ENCODE measurements around the gene NDUFV1. TPM values are rescaled to one million over a fixed set of nuclear protein-coding genes. Genes with fewer than 3 reads are reported as not detected.
"Not testable (repeated sequence)": the region's sequence is repeated elsewhere in the genome, so short reads cannot be mapped to it uniquely, and the experiment has no call there.

The NDUFV1 gene
- total RNA-seq, 2 experiments from 2014 or later: 250 to 258 TPM

GRCh38 chr11:67588136-67588503 is 18.6 kb upstream of the NDUFV1 start:
- H3K27me3 Mint-ChIP-seq (ENCODE audit: low read depth): no peaks in the 10 kb centered on the region
- ATAC-seq (no peak), DNase-seq (no peak)
- peaks cover 28% of the 10 kb centered on the region for H3K4me1 Mint-ChIP-seq (ENCODE audit: low read depth)
- H3K9me3 Mint-ChIP-seq (ENCODE audit: insufficient read depth): no peaks in the 10 kb centered on the region
- peaks cover 37% of the 10 kb centered on the region for H3K36me3 Mint-ChIP-seq (ENCODE audit: low read depth)
- no peak overlapping the region for H3K4me3 Mint-ChIP-seq
- no peak overlapping the region for H3K27ac Mint-ChIP-seq
- POLR2A ChIA-PET: no interaction called here
- CTCF ChIA-PET: no interaction called here

- H3K27me3 Mint-ChIP-seq (ENCODE audit: low read depth); POLR2A ChIA-PET; DNase-seq; H3K9me3 Mint-ChIP-seq (ENCODE audit: insufficient read depth); H3K4me3 Mint-ChIP-seq; ATAC-seq; H3K27ac Mint-ChIP-seq: not testable (repeated sequence)
- Mint-ChIP-seq H3K4me1 (ENCODE audit: low read depth) (peaks cover 26% of the 10 kb centered on the region), H3K36me3 (ENCODE audit: low read depth) (peaks cover 37% of the 10 kb centered on the region)
- CTCF ChIA-PET: interaction anchor here (1.6 kb wide), 1 partner anchor 41 kb away, joined by 4 read pairs; the partner anchor contains the start of gene NUDT8
Measured at GRCh38 chr11:67588899-67589415, 17.8 kb upstream of the NDUFV1 start.

GRCh38 chr11:67592880-67593564 is 13.7 kb upstream of the NDUFV1 start:
- H3K4me3 Mint-ChIP-seq: no peak overlapping the region
- no peaks in the 10 kb centered on the region for H3K4me1 Mint-ChIP-seq (ENCODE audit: low read depth)
- peaks cover 3% of the 10 kb centered on the region for H3K36me3 Mint-ChIP-seq (ENCODE audit: low read depth)
- H3K9me3 Mint-ChIP-seq (ENCODE audit: insufficient read depth): peaks cover 4% of the 10 kb centered on the region
- H3K27ac Mint-ChIP-seq: no peak overlapping the region
- no peak for DNase-seq
- CTCF ChIA-PET: interaction anchor here (1.5 to 2.8 kb wide), 2 partner anchors 10 to 36 kb away, joined by 9 read pairs; partner anchors contain the start of gene NUDT8
- POLR2A ChIA-PET: interaction anchor here (1.5 kb wide), 1 partner anchor 10 kb away, joined by 5 read pairs; the partner anchor contains the start of gene GSTP1
- no peaks in the 10 kb centered on the region for H3K27me3 Mint-ChIP-seq (ENCODE audit: low read depth)
- ATAC-seq: no peak

GRCh38 chr11:67593565-67593905 is 13.2 kb upstream of the NDUFV1 start:
- no peak for ATAC-seq
- Mint-ChIP-seq H3K9me3 (ENCODE audit: insufficient read depth) (peaks cover 5% of the 10 kb centered on the region), H3K4me1 (ENCODE audit: low read depth) (no peaks in the 10 kb centered on the region), H3K27me3 (ENCODE audit: low read depth) (no peaks in the 10 kb centered on the region), H3K36me3 (ENCODE audit: low read depth) (no peaks in the 10 kb centered on the region), H3K4me3 (no peak overlapping the region), H3K27ac (no peak overlapping the region)
- CTCF ChIA-PET: no interaction called here
- POLR2A ChIA-PET: no interaction called here
- no peak for DNase-seq

GRCh38 chr11:67594480-67594879 is 12.3 kb upstream of the NDUFV1 start:
- ATAC-seq: no peak
- no peak overlapping the region for H3K4me3 Mint-ChIP-seq
- H3K9me3 Mint-ChIP-seq (ENCODE audit: insufficient read depth): peaks cover 8% of the 10 kb centered on the region
- no peak for DNase-seq
- H3K27me3 Mint-ChIP-seq (ENCODE audit: low read depth): no peaks in the 10 kb centered on the region
- peaks cover 5% of the 10 kb centered on the region for H3K4me1 Mint-ChIP-seq (ENCODE audit: low read depth)
- no peaks in the 10 kb centered on the region for H3K36me3 Mint-ChIP-seq (ENCODE audit: low read depth)
- POLR2A ChIA-PET: no interaction called here
- H3K27ac Mint-ChIP-seq: no peak overlapping the region
- CTCF ChIA-PET: no interaction called here

GRCh38 chr11:67596753-67597300 is 9.9 kb upstream of the NDUFV1 start:
- CTCF ChIA-PET: no interaction called here
- DNase-seq (no peak), ATAC-seq (no peak)
- Mint-ChIP-seq H3K27me3 (ENCODE audit: low read depth) (peaks cover 10% of the 10 kb centered on the region), H3K4me1 (ENCODE audit: low read depth) (peaks cover 25% of the 10 kb centered on the region), H3K36me3 (ENCODE audit: low read depth) (no peaks in the 10 kb centered on the region), H3K9me3 (ENCODE audit: insufficient read depth) (peaks cover 8% of the 10 kb centered on the region), H3K4me3 (no peak overlapping the region), H3K27ac (no peak overlapping the region)
- POLR2A ChIA-PET: no interaction called here

GRCh38 chr11:67597458-67597857 is 9.3 kb upstream of the NDUFV1 start:
- DNase-seq; POLR2A ChIA-PET; H3K9me3 Mint-ChIP-seq (ENCODE audit: insufficient read depth); H3K27ac Mint-ChIP-seq; CTCF ChIA-PET; H3K36me3 Mint-ChIP-seq (ENCODE audit: low read depth); H3K4me3 Mint-ChIP-seq; ATAC-seq: not testable (repeated sequence)
- Mint-ChIP-seq H3K4me1 (ENCODE audit: low read depth) (peaks cover 25% of the 10 kb centered on the region), H3K27me3 (ENCODE audit: low read depth) (peaks cover 10% of the 10 kb centered on the region)

GRCh38 chr11:67597963-67598362 is 8.8 kb upstream of the NDUFV1 start:
- ATAC-seq; H3K4me3 Mint-ChIP-seq; POLR2A ChIA-PET; CTCF ChIA-PET; DNase-seq; H3K9me3 Mint-ChIP-seq (ENCODE audit: insufficient read depth); H3K27ac Mint-ChIP-seq; H3K36me3 Mint-ChIP-seq (ENCODE audit: low read depth): not testable (repeated sequence)
- Mint-ChIP-seq H3K27me3 (ENCODE audit: low read depth) (peaks cover 15% of the 10 kb centered on the region), H3K4me1 (ENCODE audit: low read depth) (peaks cover 25% of the 10 kb centered on the region)

GRCh38 chr11:67599149-67599548 is 7.6 kb upstream of the NDUFV1 start:
- H3K4me1 Mint-ChIP-seq (ENCODE audit: low read depth): peaks cover 25% of the 10 kb centered on the region
- DNase-seq: no peak
- ChIA-PET CTCF (no interaction called here), POLR2A (no interaction called here)
- H3K27me3 Mint-ChIP-seq (ENCODE audit: low read depth): peaks cover 17% of the 10 kb centered on the region
- no peak overlapping the region for H3K27ac Mint-ChIP-seq
- ATAC-seq: no peak
- H3K36me3 Mint-ChIP-seq (ENCODE audit: low read depth): no peaks in the 10 kb centered on the region
- no peak overlapping the region for H3K4me3 Mint-ChIP-seq
- peaks cover 8% of the 10 kb centered on the region for H3K9me3 Mint-ChIP-seq (ENCODE audit: insufficient read depth)

- Mint-ChIP-seq H3K4me1 (ENCODE audit: low read depth) (peaks cover 25% of the 10 kb centered on the region), H3K4me3 (peak overlapping the region; percentile 2), H3K9me3 (ENCODE audit: insufficient read depth) (peaks cover 8% of the 10 kb centered on the region), H3K36me3 (ENCODE audit: low read depth) (no peaks in the 10 kb centered on the region), H3K27ac (peak overlapping the region; percentile 11), H3K27me3 (ENCODE audit: low read depth) (peaks cover 20% of the 10 kb centered on the region)
- POLR2A ChIA-PET: no interaction called here
- CTCF ChIA-PET: interaction anchor here (0.9 kb wide), 1 partner anchor 17 kb away, joined by 3 read pairs; the partner anchor contains the start of gene GSTP1
- DNase-seq (no peak), ATAC-seq (peak; percentile 44)
Measured at GRCh38 chr11:67600324-67601029, 6.3 kb upstream of the NDUFV1 start.

- no peak overlapping the region for H3K27ac Mint-ChIP-seq
Measured at GRCh38 chr11:67601098-67601497, 5.6 kb upstream of the NDUFV1 start.

GRCh38 chr11:67604119-67604518 is 2.6 kb upstream of the NDUFV1 start:
- ATAC-seq; H3K27ac Mint-ChIP-seq; H3K4me3 Mint-ChIP-seq; H3K9me3 Mint-ChIP-seq (ENCODE audit: insufficient read depth); DNase-seq; POLR2A ChIA-PET: not testable (repeated sequence)
- Mint-ChIP-seq H3K27me3 (ENCODE audit: low read depth) (peaks cover 20% of the 10 kb centered on the region), H3K36me3 (ENCODE audit: low read depth) (peaks cover 10% of the 10 kb centered on the region), H3K4me1 (ENCODE audit: low read depth) (peaks cover 44% of the 10 kb centered on the region)
- CTCF ChIA-PET: interaction anchor here (0.8 to 0.9 kb wide), 2 partner anchors 10 to 20 kb away, joined by 3 read pairs; partner anchors contain the start of gene GSTP1

More at GRCh38 chr11:67601098-67601497, 5.6 kb upstream of the NDUFV1 start:
- POLR2A ChIA-PET: no interaction called here
- Mint-ChIP-seq H3K4me3 (no peak overlapping the region), H3K36me3 (ENCODE audit: low read depth) (no peaks in the 10 kb centered on the region), H3K4me1 (ENCODE audit: low read depth) (peaks cover 29% of the 10 kb centered on the region), H3K27me3 (ENCODE audit: low read depth) (peaks cover 20% of the 10 kb centered on the region), H3K9me3 (ENCODE audit: insufficient read depth) (peaks cover 8% of the 10 kb centered on the region)
- no peak for DNase-seq
- CTCF ChIA-PET: interaction anchor here (0.6 kb wide), 1 partner anchor 113 kb away, joined by 3 read pairs; no protein-coding TSS in a partner anchor
- ATAC-seq: no peak

All from activated CD8-positive, alpha-beta T cell treated with anti-CD3 and anti-CD28 coated beads, Interleukin-2, amount 10 ng/mL, durations not matched to agents 7 days and 5 days (primary cell).